ENCODE data around the gene AGAP1. TPM values are rescaled to one million over a fixed set of nuclear protein-coding genes. Genes with fewer than 3 reads are reported as not detected.

Gene AGAP1
- total RNA-seq, result 10 to 100 TPM; 22.5 to 23.9 TPM
- long read RNA-seq, partial matches to known transcripts, result 6 of 13 reads
- long read RNA-seq, other reads (novel, unspliced or antisense), result 7 of 13 reads

- intact Hi-C loops (cut with DNase I), result loop anchor here in 1 of 2 donors (10.0 kb wide), 1 partner anchor 91 kb away; no protein-coding TSS in a partner anchor
- DNase-seq (peak; percentile 92), ATAC-seq (peak; percentile 92 to 94)
Measured at GRCh38 chr2:235493775-235494715, at the start of gene AGAP1. TSS of gene AGAP1 (plus strand) at chr2:235494043.

DNA sequence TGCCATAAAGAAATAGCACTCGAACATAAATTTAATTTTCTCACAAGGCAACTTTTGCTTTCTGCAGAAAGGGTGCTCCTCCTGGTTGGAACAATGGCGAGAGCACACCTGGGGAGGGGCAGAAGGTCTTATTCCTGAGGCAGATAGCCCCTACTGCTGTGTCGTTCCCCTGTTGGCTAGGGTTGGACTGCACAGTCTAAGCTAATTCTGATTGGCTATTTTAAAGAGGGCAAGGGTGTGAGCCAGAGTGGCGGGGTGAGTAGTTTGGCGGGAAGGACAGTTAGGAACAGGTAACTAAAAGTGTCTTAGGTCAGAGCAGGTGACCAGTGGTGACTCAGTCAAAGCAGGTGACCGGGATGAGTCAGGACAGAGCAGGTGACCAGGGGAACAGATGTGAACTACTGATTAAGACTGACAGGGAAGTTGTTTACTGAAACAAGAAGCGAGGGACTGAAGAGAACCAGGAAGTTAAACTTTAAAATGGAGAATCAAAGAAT is 49.7 kb upstream of the AGAP1 start:
- no peak for ATAC-seq
- intact Hi-C loops (cut with DNase I), result no loop called here

GRCh38 chr2:235445116-235445515 is 48.7 kb upstream of the AGAP1 start:
- no peak for DNase-seq
- intact Hi-C loops (cut with DNase I), result no loop called here
- no peak for ATAC-seq

More for the DNA sequence above, 49.7 kb upstream of the AGAP1 start:
- DNase-seq, result no peak

DNA sequence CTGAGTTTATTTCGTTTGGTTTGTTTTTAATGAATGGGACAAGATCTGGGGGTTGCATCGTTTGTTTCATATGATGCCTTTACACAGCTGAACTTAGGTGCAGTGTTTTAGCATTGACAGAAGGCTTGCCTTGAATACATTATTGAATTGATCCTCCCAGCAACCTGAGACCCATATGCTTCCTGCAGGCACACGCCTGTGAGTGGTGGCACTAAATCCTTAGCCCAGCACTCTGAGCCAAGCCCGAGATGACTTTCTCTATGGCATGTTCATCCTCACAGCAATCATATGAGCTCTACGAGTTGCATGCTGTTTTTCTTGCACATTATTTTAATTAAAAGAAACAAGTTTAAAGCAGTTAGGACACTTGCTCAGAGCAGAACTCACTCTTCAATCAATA is 47.8 kb upstream of the AGAP1 start:
- intact Hi-C loops (cut with DNase I), result no loop called here
- ATAC-seq, result no peak
- no peak for DNase-seq

- DNase-seq (no peak), ATAC-seq (no peak)
- intact Hi-C loops (cut with DNase I), result no loop called here
Measured at GRCh38 chr2:235447210-235447609, 46.6 kb upstream of the AGAP1 start.

DNA sequence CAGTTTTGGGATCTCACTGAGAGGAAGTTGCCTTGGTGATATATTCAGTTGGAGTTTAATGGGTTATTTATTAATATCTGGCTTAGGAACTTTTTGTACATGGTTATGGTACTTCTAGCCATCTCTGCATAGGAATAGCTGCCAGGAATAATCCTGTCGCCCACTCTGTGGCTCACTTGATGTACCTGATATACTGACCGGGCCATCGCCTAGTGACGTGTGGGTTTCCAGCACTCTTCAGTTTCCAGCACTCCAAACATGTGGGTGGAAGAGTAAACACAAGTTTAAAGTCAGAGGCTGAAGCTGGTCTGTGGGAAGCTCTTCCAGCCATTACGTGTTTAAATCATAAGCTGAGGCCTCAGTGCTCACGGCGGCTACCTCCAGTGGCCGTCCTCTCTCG is 44.3 kb upstream of the AGAP1 start:
- intact Hi-C loops (cut with DNase I), result no loop called here
- DNase-seq, result no peak
- ATAC-seq, result no peak

DNA sequence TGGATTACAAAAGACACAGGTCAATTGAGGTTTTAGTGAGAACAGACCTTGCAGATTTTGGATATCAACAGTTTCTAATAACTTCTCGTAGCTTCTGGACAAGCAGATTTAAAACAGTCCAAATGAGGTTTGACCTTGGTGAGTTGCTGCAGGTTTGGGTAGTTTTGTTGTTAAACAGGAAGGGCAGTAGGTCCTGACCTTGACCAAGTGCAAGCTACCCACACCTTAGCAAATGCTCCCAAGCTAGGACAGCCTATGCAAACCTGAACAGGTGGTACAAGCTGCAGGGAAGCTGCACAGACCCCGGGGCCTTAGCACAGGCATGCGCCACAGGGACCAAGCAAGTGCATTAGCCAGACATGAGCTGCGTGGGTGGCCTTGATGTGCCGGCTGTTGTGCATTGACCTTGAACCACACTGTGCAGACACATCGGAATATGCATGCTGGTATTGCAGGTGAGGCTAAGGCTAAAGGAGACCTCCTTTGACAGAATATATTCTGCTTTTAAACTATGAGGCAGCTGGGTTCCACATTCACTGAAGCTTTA is 40.2 kb upstream of the AGAP1 start:
- intact Hi-C loops (cut with DNase I), result no loop called here
- ATAC-seq (no peak), DNase-seq (no peak)

DNA sequence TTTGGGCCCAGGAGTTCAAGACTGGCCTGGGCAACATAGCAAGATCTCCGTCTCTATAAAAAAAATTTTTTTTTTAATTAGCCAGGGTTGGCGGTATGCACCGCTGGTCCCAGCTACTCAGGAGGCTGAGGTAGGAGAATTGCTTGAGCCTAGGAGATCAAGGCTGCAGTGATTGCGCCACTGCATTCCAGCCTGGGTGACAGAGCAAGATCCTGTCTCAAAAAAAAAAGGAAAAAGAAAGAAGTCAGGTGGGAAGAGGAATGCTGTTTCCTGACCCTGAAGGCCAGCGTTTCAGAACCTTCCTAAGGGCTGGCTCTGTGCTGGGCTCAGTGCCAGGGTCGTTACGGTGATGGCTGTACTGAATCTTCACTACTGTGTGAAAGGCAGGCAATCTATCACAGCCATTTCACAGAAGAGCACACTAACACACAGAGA is 35.0 kb upstream of the AGAP1 start:
- no peak for ATAC-seq
- intact Hi-C loops (cut with DNase I), result no loop called here
- no peak for DNase-seq

DNA sequence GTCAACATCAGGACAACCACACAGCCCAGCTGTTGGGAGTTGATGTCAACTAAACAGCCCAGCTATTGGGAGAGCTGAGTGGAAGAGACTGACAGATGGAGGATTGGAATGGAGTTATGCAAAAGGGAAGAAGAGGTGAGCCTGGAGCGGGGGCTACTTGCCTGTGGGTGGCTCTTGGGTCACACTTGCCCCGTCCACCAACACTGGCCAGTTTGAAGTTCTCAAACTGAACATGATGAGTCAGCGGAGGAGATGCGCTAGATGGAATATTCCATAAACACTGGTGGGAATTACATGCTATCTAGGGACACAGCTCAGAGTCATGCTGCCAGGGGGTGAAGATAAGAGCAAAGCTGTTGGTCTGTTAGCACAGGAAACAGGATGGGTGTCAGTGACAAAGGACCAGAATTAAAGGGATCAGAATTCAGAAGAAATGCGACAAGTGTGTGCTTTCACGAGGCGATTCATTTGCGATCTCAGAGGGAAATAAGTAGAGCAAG is 33.2 kb upstream of the AGAP1 start:
- intact Hi-C loops (cut with DNase I), result no loop called here
- DNase-seq, result no peak
- peak in 1 of 2 donors; percentile 64 for ATAC-seq

DNA sequence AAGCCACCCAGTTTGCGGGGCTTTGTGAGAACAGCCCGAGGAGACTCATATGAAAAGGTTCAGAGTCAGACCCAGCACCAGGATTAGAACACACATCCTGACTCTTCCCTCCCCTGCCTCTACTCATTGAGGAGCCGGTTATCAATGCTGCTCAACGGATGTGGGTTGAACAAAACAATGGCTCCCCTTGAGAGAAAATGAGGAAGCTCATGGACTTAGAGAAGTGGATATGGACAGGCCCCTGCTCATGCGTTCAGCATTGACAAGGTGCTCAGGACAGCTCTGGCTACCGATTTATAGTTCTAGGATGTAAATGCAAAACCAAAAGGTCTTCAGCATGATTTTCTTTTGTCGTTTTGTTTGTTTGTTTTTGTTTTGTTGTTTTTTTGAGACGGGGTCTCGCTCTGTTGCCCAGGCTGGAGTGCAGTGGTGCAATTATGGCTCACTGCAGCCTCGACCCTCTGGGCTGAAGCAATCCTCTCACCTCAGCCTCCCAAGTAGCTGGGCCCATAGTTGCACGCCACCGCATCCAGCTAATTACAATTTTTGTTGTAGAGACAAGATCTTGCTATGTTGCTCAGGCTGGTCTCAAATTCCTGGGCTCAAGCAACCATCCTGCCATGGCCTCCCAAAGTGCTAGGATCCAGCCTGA is 32.0 kb upstream of the AGAP1 start:
- ATAC-seq, result no peak
- intact Hi-C loops (cut with DNase I), result no loop called here
- no peak for DNase-seq

GRCh38 chr2:235462415-235462790 is 31.4 kb upstream of the AGAP1 start:
- ATAC-seq (no peak), DNase-seq (no peak)
- intact Hi-C loops (cut with DNase I), result no loop called here

DNA sequence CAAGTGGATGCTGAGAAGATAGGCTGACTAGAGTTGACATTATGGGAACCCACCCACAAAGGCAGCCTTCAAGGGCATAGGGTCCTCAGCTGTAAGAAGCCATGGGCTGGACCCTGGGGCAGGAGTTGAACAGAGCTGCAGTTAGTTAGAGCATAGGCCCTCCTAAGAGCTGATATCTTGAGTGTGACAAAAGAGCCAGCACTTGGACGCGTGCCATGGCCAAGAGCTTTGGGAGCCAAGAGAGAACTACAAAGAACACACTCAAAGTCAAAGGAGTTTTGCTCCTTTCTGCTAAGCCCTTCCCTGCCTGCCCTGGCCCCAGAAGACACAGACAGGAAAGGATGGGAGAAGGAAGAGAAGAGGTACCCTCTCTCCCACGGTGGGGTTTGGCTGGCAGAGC is 29.9 kb upstream of the AGAP1 start:
- DNase-seq, result peak; percentile 68
- peak; percentile 80 to 81 for ATAC-seq
- intact Hi-C loops (cut with DNase I), result no loop called here

DNA sequence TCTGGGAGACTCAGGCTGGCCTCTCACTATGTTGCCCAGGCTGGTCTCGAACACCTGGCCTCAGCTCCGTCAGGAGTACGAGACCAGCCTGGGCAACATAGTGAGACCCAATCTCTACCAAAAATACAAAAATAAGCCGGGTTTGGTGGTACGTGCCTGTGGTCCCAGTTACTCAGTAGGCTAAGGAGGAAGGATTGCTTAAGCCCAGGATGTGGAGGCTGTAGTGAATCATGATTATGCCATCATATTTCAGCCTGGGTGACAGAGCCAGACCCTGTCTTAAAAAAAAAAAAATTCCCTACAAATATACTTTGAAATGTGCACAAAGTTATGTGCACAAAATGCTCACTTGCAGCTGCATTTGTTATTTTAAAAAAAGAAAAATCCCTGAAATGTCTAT is 26.3 kb upstream of the AGAP1 start:
- intact Hi-C loops (cut with DNase I), result no loop called here
- DNase-seq (no peak), ATAC-seq (no peak)

DNA sequence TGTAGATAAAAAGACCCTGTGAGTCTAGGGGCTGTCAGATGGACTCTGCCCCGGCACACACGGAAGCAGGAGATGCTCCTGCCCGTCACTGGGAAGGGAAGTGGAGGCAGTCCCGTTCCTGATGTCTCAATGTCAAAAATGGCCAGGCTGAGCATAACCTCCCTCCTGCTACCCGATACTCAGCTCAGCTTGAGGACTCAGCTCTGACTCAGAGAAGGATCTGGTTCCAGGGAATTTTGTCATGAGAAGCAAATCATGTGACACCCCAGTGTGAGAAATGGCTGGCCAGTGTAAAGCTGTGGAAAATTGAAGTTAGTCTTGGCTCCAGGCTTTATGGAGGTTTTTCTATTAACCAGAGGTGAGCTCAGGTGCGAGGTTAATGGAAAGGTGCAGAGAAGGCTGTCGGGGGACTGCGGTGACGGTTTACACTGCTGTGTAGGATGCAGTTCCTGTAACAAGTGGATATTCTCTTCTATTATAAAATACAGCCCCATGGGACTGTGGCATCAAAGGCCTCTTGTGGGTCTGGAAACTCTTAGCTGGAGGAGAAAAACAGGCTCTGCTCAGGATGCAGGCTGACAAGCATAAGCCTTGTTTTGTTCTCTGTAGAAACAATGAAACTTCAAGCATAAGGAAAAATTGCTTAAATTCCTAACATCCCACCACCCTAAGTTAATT is 24.7 kb upstream of the AGAP1 start:
- intact Hi-C loops (cut with DNase I), result no loop called here
- DNase-seq (peak; percentile 26), ATAC-seq (peak; percentile 87 to 94)

- DNase-seq (no peak), ATAC-seq (no peak)
- intact Hi-C loops (cut with DNase I), result no loop called here
Measured at GRCh38 chr2:235471186-235471747, 22.6 kb upstream of the AGAP1 start.

GRCh38 chr2:235472443-235472842 is 21.4 kb upstream of the AGAP1 start:
- intact Hi-C loops (cut with DNase I), result no loop called here
- DNase-seq (no peak), ATAC-seq (no peak)

DNA sequence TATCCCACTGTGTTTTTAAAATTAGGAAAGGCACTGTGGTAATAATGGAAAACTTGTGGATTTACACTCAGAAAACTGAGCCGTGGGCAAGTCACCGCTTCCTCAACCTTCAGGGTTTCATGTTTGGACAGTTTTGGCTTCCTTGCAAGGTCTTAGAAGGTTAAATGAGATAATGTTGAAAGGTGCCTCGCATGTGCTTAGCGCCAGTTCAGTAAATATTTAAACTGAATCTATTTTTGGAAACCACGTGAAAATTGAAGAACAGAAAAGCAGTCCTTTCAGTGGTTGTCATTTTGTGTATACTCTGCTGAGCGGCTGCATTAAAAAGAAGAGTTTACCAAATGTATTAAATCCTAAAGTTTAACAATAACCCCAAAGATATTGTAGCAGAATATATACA is 15.2 kb upstream of the AGAP1 start:
- no peak for DNase-seq
- ATAC-seq, result no peak
- intact Hi-C loops (cut with DNase I), result no loop called here

DNA sequence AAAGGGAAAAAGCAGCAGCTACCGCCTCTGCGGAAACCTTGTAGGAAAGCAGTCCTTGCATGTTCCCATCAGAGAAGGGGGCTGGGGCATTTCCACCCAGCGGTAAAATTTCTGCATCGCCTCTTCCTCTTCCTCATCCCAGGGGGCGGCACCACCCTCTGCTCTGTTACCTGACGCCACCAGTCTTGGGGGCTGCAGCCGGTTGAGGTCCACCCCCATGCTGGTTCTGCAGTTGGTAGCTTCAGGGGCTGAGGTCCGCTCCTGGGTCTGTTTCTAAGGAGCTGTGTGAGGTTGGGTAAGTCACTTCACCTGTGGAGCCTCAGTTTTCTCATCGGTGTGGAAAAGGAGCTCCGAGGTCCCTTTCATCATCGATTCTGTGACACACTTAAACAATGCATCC is 14.2 kb upstream of the AGAP1 start:
- ATAC-seq (no peak), DNase-seq (no peak)
- intact Hi-C loops (cut with DNase I), result no loop called here

GRCh38 chr2:235480614-235481013 is 13.2 kb upstream of the AGAP1 start:
- no peak for ATAC-seq
- DNase-seq, result no peak
- intact Hi-C loops (cut with DNase I), result no loop called here
